GM06990 (cell line): ENCODE results near the gene MCTP1.
"Not testable (repeated sequence)": the region's sequence is repeated elsewhere in the genome, so short reads cannot be mapped to it uniquely, and the experiment has no call there.

ENCODE experiments used
- DNase-seq: peaks from one replicate; pipeline ENCODE4 v3.0.0-alpha.2; 2011; ENCODE audit not compliant: insufficient read length; ENCODE audit errors: extremely low read depth
- H3K27me3 ChIP-seq: replicated peaks from 2 replicates; pipeline ENCODE4 v1.6.0; 2011; ENCODE audit warnings: low read length; ENCODE audit not compliant: control insufficient read depth, insufficient read depth
- H3K36me3 ChIP-seq: 2 replicates; pipeline ENCODE4 v1.5.1; 2011; ENCODE audit warnings: low read length; ENCODE audit not compliant: control insufficient read depth, insufficient read depth
- H3K4me3 ChIP-seq: replicated peaks from 2 replicates; pipeline ENCODE4 v1.5.1; 2011; ENCODE audit warnings: low read depth, mild to moderate bottlenecking, control low read depth, low read length
- CTCF ChIP-seq: IDR thresholded peaks from 2 replicates; pipeline ENCODE4 v1.5.1; 2011; ENCODE audit warnings: low read length, control low read depth, mild to moderate bottlenecking, inconsistent platforms; ENCODE audit not compliant: insufficient read depth, poor library complexity, severe bottlenecking

Gene MCTP1

DNA sequence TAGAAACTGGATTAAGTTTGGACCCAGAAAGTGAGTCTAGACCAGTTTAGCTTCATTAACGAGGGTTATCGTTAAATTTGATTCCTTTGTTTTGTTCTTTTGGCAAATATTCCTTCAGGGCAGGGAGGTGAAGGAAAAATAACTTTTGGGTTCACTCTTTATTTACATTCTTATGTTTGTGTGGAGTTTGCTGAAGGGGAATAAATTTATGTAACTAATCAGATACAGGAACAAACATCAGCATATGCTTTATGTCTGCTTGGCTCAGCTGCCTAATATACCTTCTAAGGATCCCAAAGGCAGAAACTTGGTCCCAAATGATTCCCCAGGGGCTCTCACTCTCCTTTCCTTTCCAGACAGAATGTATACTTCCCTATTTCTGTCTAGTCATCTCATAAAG lies 132.4 kb downstream of the MCTP1 start:
- Histone ChIP-seq H3K4me3 (no peak overlapping the region), H3K27me3 (no peaks in the 10 kb centered on the region; the same call in 1 of the 2 replicates), H3K36me3 (no peaks in the 10 kb centered on the region)
- no peak for TF ChIP-seq CTCF
- DNase-seq, result no peak

- Histone ChIP-seq H3K36me3 (no peaks in the 10 kb centered on the region), H3K27me3 (no peaks in the 10 kb centered on the region; the same call in 1 of the 2 replicates), H3K4me3 (no peak overlapping the region)
- TF ChIP-seq CTCF, result no peak
- DNase-seq, result no peak
These were observed 132.8 kb downstream of the MCTP1 start for GRCh38 chr5:95152131-95152530.

GRCh38 chr5:95151694-95152093 lies 133.2 kb downstream of the MCTP1 start:
- DNase-seq, result no peak
- Histone ChIP-seq H3K27me3 (no peaks in the 10 kb centered on the region; the same call in 1 of the 2 replicates), H3K36me3 (no peaks in the 10 kb centered on the region), H3K4me3 (no peak overlapping the region)
- no peak for TF ChIP-seq CTCF

- Histone ChIP-seq H3K27me3 (no peaks in the 10 kb centered on the region; the same call in 1 of the 2 replicates), H3K36me3 (no peaks in the 10 kb centered on the region), H3K4me3 (no peak overlapping the region)
- TF ChIP-seq CTCF, result no peak
- no peak for DNase-seq
These were observed 135.5 kb downstream of the MCTP1 start for GRCh38 chr5:95149387-95149786.

GRCh38 chr5:95148453-95148852 lies 136.4 kb downstream of the MCTP1 start:
- no peaks in the 10 kb centered on the region for H3K36me3 ChIP-seq
- H3K27me3 ChIP-seq, result no peaks in the 10 kb centered on the region; the same call in 1 of the 2 replicates
- no peak overlapping the region for H3K4me3 ChIP-seq
- DNase-seq, result no peak
- TF ChIP-seq CTCF, result no peak

DNA sequence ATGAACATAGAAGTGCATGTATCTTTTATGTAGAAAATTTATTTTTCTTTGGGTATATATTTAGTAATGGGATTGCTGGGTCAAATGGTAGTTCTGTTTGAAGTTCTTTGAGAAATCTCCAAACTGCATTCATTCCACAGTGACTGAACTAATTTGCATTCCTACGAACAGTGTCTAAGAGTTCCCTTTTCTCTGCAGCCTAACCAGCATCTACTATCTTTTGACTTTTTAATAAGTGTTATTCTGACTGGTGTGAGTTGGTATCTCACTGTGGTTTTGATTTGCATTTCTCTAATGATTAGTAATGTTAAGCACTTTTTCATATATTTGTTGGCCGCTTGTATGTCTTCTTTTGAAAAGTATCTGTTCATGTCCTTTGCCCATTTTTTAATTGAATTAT lies 141.0 kb downstream of the MCTP1 start:
- H3K27me3 ChIP-seq, H3K36me3 ChIP-seq, DNase-seq, H3K4me3 ChIP-seq: not testable (repeated sequence)
